GM23338 (cell line): ENCODE measurements around the gene TERC. TPM values are rescaled to one million over a fixed set of nuclear protein-coding genes. Genes with fewer than 3 reads are reported as not detected.

Source experiments
- ATAC-seq: fragments of 200-7000 bp; cut with Tn5 transposase; 3 replicates; pipeline ENCODE4 v1.9.1; 2020
- DNase-seq: peaks from one replicate; pipeline ENCODE4 v3.0.0-alpha.2; 2015; ENCODE audit warnings: low spot score
- H2AFZ ChIP-seq: fragments of 200-600 bp; sonication (generic); 2 replicates; pipeline ENCODE4 v1.8.0; 2016; ENCODE audit warnings: antibody characterized with exemption, mild to moderate bottlenecking, moderate library complexity
- H3F3A ChIP-seq: fragments of 200-600 bp; sonication (generic); replicated peaks from 2 replicates; pipeline ENCODE4 v1.8.0; 2017; ENCODE audit warnings: antibody characterized with exemption, mixed run types, low read depth
- H3K27ac ChIP-seq: fragments of 200-600 bp; sonication (generic); 2 replicates; pipeline ENCODE4 v1.6.1; 2016; ENCODE audit warnings: low read depth
- H3K27me3 ChIP-seq: fragments of 200-600 bp; sonication (generic); 2 replicates; pipeline ENCODE4 v1.8.0; 2016; ENCODE audit warnings: mild to moderate bottlenecking, mixed run types, moderate library complexity; ENCODE audit not compliant: insufficient read depth
- H3K36me3 ChIP-seq: fragments of 200-600 bp; sonication (generic); 2 replicates; pipeline ENCODE4 v1.8.0; 2016; ENCODE audit warnings: mild to moderate bottlenecking; ENCODE audit not compliant: insufficient read depth
- H3K4me1 ChIP-seq: fragments of 200-600 bp; sonication (generic); 2 replicates; pipeline ENCODE4 v1.8.0; 2016; ENCODE audit warnings: mild to moderate bottlenecking, moderate library complexity; ENCODE audit not compliant: insufficient read depth
- H3K4me2 ChIP-seq: fragments of 200-600 bp; sonication (generic); 2 replicates; pipeline ENCODE4 v1.7.1; 2017; ENCODE audit warnings: mixed run types
- H3K4me3 ChIP-seq: fragments of 200-600 bp; sonication (generic); 2 replicates; pipeline ENCODE4 v1.6.1; 2016; ENCODE audit warnings: mixed run types
- H3K79me2 ChIP-seq: fragments of 200-600 bp; sonication (generic); replicated peaks from 2 replicates; pipeline ENCODE4 v1.8.0; 2017; ENCODE audit warnings: mild to moderate bottlenecking; ENCODE audit not compliant: insufficient read depth
- H3K9me2 ChIP-seq: fragments of 200-600 bp; sonication (generic); 2 replicates; pipeline ENCODE4 v1.8.0; 2017; ENCODE audit not compliant: insufficient read depth
- H4K20me1 ChIP-seq: fragments of 200-600 bp; sonication (generic); replicated peaks from 2 replicates; pipeline ENCODE4 v1.8.0; 2017; ENCODE audit warnings: mild to moderate bottlenecking; ENCODE audit not compliant: insufficient read depth
- H3K27ac Mint-ChIP-seq: 2 replicates; pipeline ENCODE4 v1.8.0; 2020; ENCODE audit warnings: inconsistent platforms, mild to moderate bottlenecking, moderate library complexity, mixed read lengths
- H3K27me3 Mint-ChIP-seq: 3 replicates; pipeline ENCODE4 v1.8.0; 2022; ENCODE audit warnings: low read depth, mild to moderate bottlenecking, moderate library complexity, mixed read lengths, inconsistent platforms; ENCODE audit not compliant: insufficient read depth, poor library complexity
- H3K36me3 Mint-ChIP-seq: 3 replicates; pipeline ENCODE4 v1.8.0; 2021; ENCODE audit warnings: low read depth, mild to moderate bottlenecking, inconsistent platforms, moderate library complexity, mixed read lengths
- H3K4me1 Mint-ChIP-seq: 3 replicates; pipeline ENCODE4 v1.8.0; 2020; ENCODE audit warnings: mild to moderate bottlenecking, inconsistent platforms, mixed read lengths
- H3K4me3 Mint-ChIP-seq: 3 replicates; pipeline ENCODE4 v1.8.0; 2021; ENCODE audit warnings: moderate library complexity, mild to moderate bottlenecking, inconsistent platforms, mixed read lengths
- H3K9me3 Mint-ChIP-seq: 3 replicates; pipeline ENCODE4 v1.8.0; 2020; ENCODE audit warnings: moderate library complexity, mild to moderate bottlenecking, inconsistent platforms, mixed read lengths
- CREB1 ChIP-seq: fragments of 250-450 bp; sonication (Bioruptor Pico); IDR thresholded peaks from 2 replicates; pipeline ENCODE4 v1.5.0; 2020; ENCODE audit warnings: low read depth, mild to moderate bottlenecking, moderate library complexity
- ETS1 ChIP-seq: IDR thresholded peaks from 2 replicates; pipeline ENCODE4 v1.6.1; 2016; ENCODE audit warnings: antibody characterized with exemption
- EZH2 ChIP-seq: fragments of 200-600 bp; sonication (generic); IDR thresholded peaks from one replicate; pipeline ENCODE4 v1.8.0; 2017; ENCODE audit warnings: antibody characterized with exemption, mild to moderate bottlenecking, low read depth; ENCODE audit not compliant: unreplicated experiment
- EZH2phosphoT487 ChIP-seq: fragments of 200-600 bp; sonication (generic); IDR thresholded peaks from one replicate; pipeline ENCODE4 v1.8.1; 2018; ENCODE audit warnings: antibody characterized with exemption; ENCODE audit not compliant: unreplicated experiment
- JUNB ChIP-seq: IDR thresholded peaks from one replicate; pipeline ENCODE4 v1.6.1; 2016; ENCODE audit warnings: antibody characterized with exemption; ENCODE audit not compliant: unreplicated experiment
- NANOG ChIP-seq: IDR thresholded peaks from 2 replicates; pipeline ENCODE4 v1.6.1; 2016; ENCODE audit warnings: antibody characterized with exemption, borderline replicate concordance
- POLR2AphosphoS5 ChIP-seq: IDR thresholded peaks from 2 replicates; pipeline ENCODE4 v1.6.1; 2016; ENCODE audit warnings: antibody characterized with exemption, low read depth
- STAT1 ChIP-seq: IDR thresholded peaks from one replicate; pipeline ENCODE4 v1.6.1; 2016; ENCODE audit warnings: antibody characterized with exemption; ENCODE audit not compliant: unreplicated experiment
- ZNF462 ChIP-seq: fragments of 250-450 bp; sonication (Bioruptor Pico); IDR thresholded peaks from 2 replicates; pipeline ENCODE4 v1.5.0; 2020; ENCODE audit warnings: mild to moderate bottlenecking, moderate library complexity
- polyA plus RNA-seq: library from polyadenylated mRNA; unstranded; fragments of >200 nt; fragmentation: Nextera tagmentation; extraction: Ambion mirVana; gene quantifications from 2 replicates; pipeline ENCODE4 v1.2.1, GENCODE V29; 2016
- total RNA-seq: library from RNA; depleted of rRNA; stranded (reverse); fragments of >200 nt; shearing (Covaris generic); gene quantifications from 2 replicates; pipeline ENCODE4 v1.2.3, GENCODE V29; 2014

TERC gene
- total and polyA plus RNA-seq, 2 experiments from 2014 or later = 1.7 to 206 TPM

- TF ChIP-seq ZNF462 (CRISPR knock-in tag) = no peak
These were observed 46.9 kb upstream of the TERC start (continued) for GRCh38 chr3:169811631-169812331.

GRCh38 chr3:169809230-169809795 lies 44.5 kb upstream of the TERC start:
- no peak for ATAC-seq
- DNase-seq = no peak
- no peaks in the 10 kb centered on the region for H3K79me2 ChIP-seq
- H3K4me1 ChIP-seq = peaks cover 20% of the 10 kb centered on the region
- peaks cover 4% of the 10 kb centered on the region; the same call in 1 of the 3 replicates for H3K9me3 Mint-ChIP-seq
- no peak overlapping the region for H2AFZ ChIP-seq
- H3K4me2 ChIP-seq = no peak overlapping the region
- peaks cover 25% of the 10 kb centered on the region for H3K4me1 Mint-ChIP-seq
- H3K9me2 ChIP-seq = no peaks in the 10 kb centered on the region
- H3K27ac ChIP-seq = no peak overlapping the region
- peaks cover 15% of the 10 kb centered on the region for H3K27me3 Mint-ChIP-seq
- peaks cover 6% of the 10 kb centered on the region; the same call in 1 of the 2 replicates for H3K27me3 ChIP-seq
- H4K20me1 ChIP-seq = no peaks in the 10 kb centered on the region
- no peak overlapping the region for H3K27ac Mint-ChIP-seq
- no peaks in the 10 kb centered on the region for H3K36me3 ChIP-seq
- H3K4me3 ChIP-seq = no peak overlapping the region
- H3F3A ChIP-seq = no peaks in the 10 kb centered on the region
- H3K4me3 Mint-ChIP-seq = no peak overlapping the region
- H3K36me3 Mint-ChIP-seq = no peaks in the 10 kb centered on the region
- TF ChIP-seq POLR2AphosphoS5 (no peak), CREB1 (CRISPR knock-in tag) (no peak), JUNB (no peak), NANOG (no peak), EZH2phosphoT487 (no peak), STAT1 (no peak), EZH2 (no peak), ETS1 (no peak)
